HCT116 (cell line): ENCODE results near the gene CDRT15L2. TPM values are rescaled to one million over a fixed set of nuclear protein-coding genes. Genes with fewer than 3 reads are reported as not detected.
"Not testable (repeated sequence)": the region's sequence is repeated elsewhere in the genome, so short reads cannot be mapped to it uniquely, and the experiment has no call there.

Source experiments
- ATAC-seq: fragments of 200-7000 bp; cut with Tn5 transposase; 2 replicates; pipeline ENCODE4 v1.9.1; 2020; ENCODE audit warnings: mild to moderate bottlenecking, moderate library complexity
- BruUV-seq: library from RNA; stranded (reverse); fragments of 400-500 nt; replicated peaks from 2 replicates; lab custom pipeline; 2021; lab: Mats Ljungman, UMichigan
- CTCF ChIA-PET: fragments of 300-600 bp; sonication (Branson Sonifier 250); formaldehyde crosslinking; loops from one replicate; lab custom pipeline; 2021; ENCODE audit warnings: antibody characterized with exemption; lab: Charles Lee
- POLR2A ChIA-PET: fragments of 300-600, 350-600 bp; sonication (Branson Sonifier 250); formaldehyde crosslinking; loops from one replicate; lab custom pipeline; 2021; ENCODE audit warnings: antibody characterized with exemption; lab: Charles Lee
- RAD21 ChIA-PET, 2 experiments: fragments of 300-600 bp; sonication (Branson Sonifier 250); formaldehyde crosslinking; loops; one replicate each; lab custom pipeline; 2023; ENCODE audit warnings: low total read pairs in 2 of 2; ENCODE audit not compliant: uncharacterized antibody in 2 of 2, unreplicated experiment in 2 of 2, low non-redundant PET in 1 of 2; lab: Charles Lee
- DNase-seq: peaks from one replicate; pipeline ENCODE4 v3.0.0-alpha.2; 2010; ENCODE audit warnings: low read depth, low spot score
- H2AFZ ChIP-seq: fragments of 200-600 bp; shearing (Covaris generic), sonication (generic); 2 replicates; pipeline ENCODE4 v1.6.1; 2017; ENCODE audit warnings: low read depth, mixed run types, mixed read lengths, antibody characterized with exemption, low read length; ENCODE audit not compliant: poor library complexity, severe bottlenecking
- H3K27ac ChIP-seq: 2 replicates; pipeline ENCODE4 v1.5.1; 2012; ENCODE audit warnings: low read depth, low read length
- H3K27me3 ChIP-seq: fragments of 200-600 bp; sonication (generic); 2 replicates; pipeline ENCODE4 v1.6.1; 2016; ENCODE audit warnings: mixed run types, low read length, mixed read lengths; ENCODE audit not compliant: insufficient read depth
- H3K36me3 ChIP-seq, 2 experiments: fragments of 200-500 bp in 1 of 2; fragments of 200-600 bp in 1 of 2; sonication (Bioruptor generic) in 1 of 2; sonication (generic) in 1 of 2; 2 replicates each; pipeline versions ENCODE4 v1.5.1 to v1.6.1; 2014 to 2016; ENCODE audit warnings: low read length in 2 of 2, inconsistent platforms in 1 of 2, mixed read lengths in 1 of 2, mixed run types in 1 of 2; ENCODE audit not compliant: insufficient read depth in 2 of 2, control insufficient read depth in 1 of 2
- H3K4me1 ChIP-seq, 2 experiments: fragments of 200-600 bp in 1 of 2; sonication (generic) in 1 of 2; 2 replicates each; pipeline versions ENCODE4 v1.5.1 to v1.6.1; 2012 to 2017; ENCODE audit warnings: low read length in 2 of 2, inconsistent platforms in 1 of 2, mild to moderate bottlenecking in 1 of 2, mixed read lengths in 1 of 2, mixed run types in 1 of 2, moderate library complexity in 1 of 2; ENCODE audit not compliant: insufficient read depth in 2 of 2, control insufficient read depth in 1 of 2
- H3K4me2 ChIP-seq: fragments of 200-600 bp; sonication (generic); 2 replicates; pipeline ENCODE4 v1.6.1; 2017; ENCODE audit warnings: mixed run types, low read length, mixed read lengths
- H3K4me3 ChIP-seq, 2 experiments: fragments of 200-600 bp in 1 of 2; sonication (generic) in 1 of 2; replicated peaks in 1 of 2; 2 replicates each; pipeline ENCODE4 v1.5.1; 2011 to 2016; ENCODE audit warnings: low read length in 2 of 2, control low read depth in 1 of 2, low read depth in 1 of 2, mild to moderate bottlenecking in 1 of 2, mixed read lengths in 1 of 2, mixed run types in 1 of 2
- H3K79me2 ChIP-seq: fragments of 200-600 bp; sonication (generic); 2 replicates; pipeline ENCODE4 v1.6.1; 2017; ENCODE audit warnings: mild to moderate bottlenecking, mixed run types, low read length, moderate library complexity, mixed read lengths; ENCODE audit not compliant: insufficient read depth
- H3K9ac ChIP-seq: fragments of 200-600 bp; sonication (generic); 2 replicates; pipeline ENCODE4 v1.6.1; 2016; ENCODE audit warnings: low read length, mixed read lengths
- H3K9me2 ChIP-seq: fragments of 200-600 bp; sonication (generic), shearing (Covaris generic); 2 replicates; pipeline ENCODE4 v1.6.1; 2017; ENCODE audit warnings: mixed run types, mild to moderate bottlenecking, moderate library complexity; ENCODE audit not compliant: insufficient read depth
- H3K9me3 ChIP-seq, 2 experiments: fragments of 200-500 bp in 1 of 2; fragments of 200-600 bp in 1 of 2; sonication (Bioruptor generic) in 1 of 2; sonication (generic) in 1 of 2; 2 replicates each; pipeline ENCODE4 v1.6.1; 2014 to 2017; ENCODE audit warnings: low read length in 2 of 2, mixed read lengths in 2 of 2, inconsistent platforms in 1 of 2, low read depth in 1 of 2, mild to moderate bottlenecking in 1 of 2, mixed run types in 1 of 2, moderate library complexity in 1 of 2; ENCODE audit not compliant: control insufficient read depth in 1 of 2, insufficient read depth in 1 of 2
- H4K20me1 ChIP-seq: fragments of 200-600 bp; sonication (generic), shearing (Covaris generic); 2 replicates; pipeline ENCODE4 v1.6.1; 2017; ENCODE audit warnings: mixed run types, mild to moderate bottlenecking, moderate library complexity; ENCODE audit not compliant: insufficient read depth
- EZH2 ChIP-seq: fragments of 200-600 bp; sonication (generic); IDR thresholded peaks from 2 replicates; pipeline ENCODE4 v1.6.1; 2017; ENCODE audit warnings: antibody characterized with exemption, mixed run types
- FOSL1 ChIP-seq: IDR thresholded peaks from 2 replicates; pipeline ENCODE4 v1.6.1; 2012; ENCODE audit warnings: low read depth
- SRF ChIP-seq: IDR thresholded peaks from 2 replicates; pipeline ENCODE4 v1.6.1; 2012; ENCODE audit warnings: low read depth
- intact Hi-C: fragments of 100-400 bp; cut with micrococcal nuclease; formaldehyde crosslinking; loops from 2 replicates; pipeline ENCODE4 v1.10.0; 2022
- total RNA-seq: library from RNA; stranded (reverse); gene quantifications from one replicate; pipeline ENCODE4 v1.2.1, GENCODE V29; 2021; ENCODE audit not compliant: unreplicated experiment
- TF ChIP-seq, protein P1 (sequence below), 3 experiments: fragments of 200-600 bp in 1 of 3; sonication (generic) in 1 of 3; IDR thresholded peaks in 2 of 3; conservative IDR thresholded peaks in 1 of 3; 2 replicates each; pipeline ENCODE4 v1.5.1; 2012 to 2017; ENCODE audit warnings: low read depth in 2 of 3, low read length in 2 of 3, antibody characterized with exemption in 1 of 3, borderline replicate concordance in 1 of 3, control low read depth in 1 of 3, mild to moderate bottlenecking in 1 of 3, mixed read lengths in 1 of 3, mixed run types in 1 of 3, moderate library complexity in 1 of 3; ENCODE audit not compliant: insufficient read depth in 1 of 3

The CDRT15L2 gene
- total RNA-seq, 1 experiment from 2014 or later = not detected

DNA sequence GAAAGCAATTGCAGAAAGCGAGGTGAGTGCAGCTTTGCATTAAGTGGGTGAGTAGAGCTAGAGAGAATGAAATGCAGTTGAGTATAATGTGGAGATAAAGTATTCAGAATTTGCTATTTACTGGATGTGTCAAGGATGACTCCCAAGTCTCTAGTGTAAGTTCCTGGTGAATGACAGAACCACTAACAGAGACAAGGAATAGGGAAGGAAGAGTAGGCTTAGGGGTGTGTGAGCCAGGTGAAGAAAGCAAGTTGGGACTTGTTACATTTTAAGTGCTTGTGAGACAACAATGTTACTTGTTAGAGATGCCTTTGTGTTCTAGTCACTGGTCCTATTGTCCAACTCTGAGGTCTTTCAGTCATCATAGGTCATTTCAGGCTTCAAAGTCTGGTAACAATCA lies 26.0 kb downstream of the CDRT15L2 start:
- H4K20me1 ChIP-seq, H3K4me1 ChIP-seq, H3K36me3 ChIP-seq, H3K9me2 ChIP-seq, intact Hi-C loops, H3K27me3 ChIP-seq, CTCF ChIA-PET, H3K4me3 ChIP-seq, H3K79me2 ChIP-seq, BruUV-seq, ATAC-seq, RAD21 ChIA-PET, DNase-seq, POLR2A ChIA-PET, H3K9ac ChIP-seq, H2AFZ ChIP-seq, H3K9me3 ChIP-seq, H3K27ac ChIP-seq, H3K4me2 ChIP-seq: not testable (repeated sequence)

DNA sequence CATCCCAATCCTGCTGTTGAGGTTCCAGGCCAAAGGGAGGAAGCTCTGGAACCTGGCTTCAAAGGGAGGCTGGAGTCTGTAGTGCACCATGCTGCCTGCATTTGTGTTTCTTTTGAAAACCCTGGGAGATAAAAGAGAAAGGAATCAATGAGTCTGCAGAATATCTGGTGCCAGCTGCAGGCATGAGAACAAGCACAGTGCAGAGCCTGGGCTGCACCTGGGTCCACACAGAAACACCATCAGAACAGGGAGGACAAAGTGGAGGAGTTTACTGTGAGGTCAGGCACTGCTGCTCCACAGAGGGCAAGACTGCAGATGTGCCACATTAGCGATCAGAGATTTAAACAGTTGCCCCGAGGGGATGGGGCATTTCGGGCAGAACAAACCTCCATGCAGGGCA lies 30.0 kb downstream of the CDRT15L2 start:
- POLR2A ChIA-PET, H3K79me2 ChIP-seq, DNase-seq, H3K9me3 ChIP-seq, H2AFZ ChIP-seq, H3K4me1 ChIP-seq, H3K27me3 ChIP-seq, intact Hi-C loops, BruUV-seq, H3K4me3 ChIP-seq, H3K4me2 ChIP-seq, H3K9ac ChIP-seq, H3K9me2 ChIP-seq, CTCF ChIA-PET, RAD21 ChIA-PET, H4K20me1 ChIP-seq, H3K27ac ChIP-seq, H3K36me3 ChIP-seq, ATAC-seq: not testable (repeated sequence)

DNA sequence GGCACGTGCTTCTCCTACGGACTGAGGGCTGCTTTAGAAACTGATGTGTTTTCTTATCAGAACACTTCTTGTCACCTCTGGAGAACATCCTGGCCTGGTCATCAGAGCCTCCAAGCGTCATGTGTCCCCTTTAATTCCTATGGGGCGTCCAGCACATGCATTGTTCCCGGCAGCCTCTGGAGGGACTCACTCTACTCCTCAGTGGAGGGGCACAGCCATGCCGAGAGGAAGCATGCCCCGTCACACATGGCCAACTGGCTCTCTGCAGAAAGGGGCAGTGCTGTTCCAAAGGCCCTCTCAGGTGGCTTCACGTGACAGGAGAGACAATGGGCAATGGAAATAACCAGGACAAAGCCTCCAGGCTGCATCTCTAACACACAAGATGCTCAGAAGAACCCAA lies 31.8 kb downstream of the CDRT15L2 start:
- Histone ChIP-seq H2AFZ (no peak overlapping the region), H3K4me1 (no peaks in the 10 kb centered on the region), H3K79me2 (no peaks in the 10 kb centered on the region), H3K27me3 (no peaks in the 10 kb centered on the region), H3K36me3 (no peaks in the 10 kb centered on the region), H3K9me3 (no peaks in the 10 kb centered on the region), H3K27ac (no peak overlapping the region), H3K9ac (no peak overlapping the region), H4K20me1 (no peaks in the 10 kb centered on the region), H3K4me3 (no peak overlapping the region), H3K4me2 (no peak overlapping the region), H3K9me2 (no peaks in the 10 kb centered on the region)
- DNase-seq = no peak
- TF ChIP-seq, protein P1, sequence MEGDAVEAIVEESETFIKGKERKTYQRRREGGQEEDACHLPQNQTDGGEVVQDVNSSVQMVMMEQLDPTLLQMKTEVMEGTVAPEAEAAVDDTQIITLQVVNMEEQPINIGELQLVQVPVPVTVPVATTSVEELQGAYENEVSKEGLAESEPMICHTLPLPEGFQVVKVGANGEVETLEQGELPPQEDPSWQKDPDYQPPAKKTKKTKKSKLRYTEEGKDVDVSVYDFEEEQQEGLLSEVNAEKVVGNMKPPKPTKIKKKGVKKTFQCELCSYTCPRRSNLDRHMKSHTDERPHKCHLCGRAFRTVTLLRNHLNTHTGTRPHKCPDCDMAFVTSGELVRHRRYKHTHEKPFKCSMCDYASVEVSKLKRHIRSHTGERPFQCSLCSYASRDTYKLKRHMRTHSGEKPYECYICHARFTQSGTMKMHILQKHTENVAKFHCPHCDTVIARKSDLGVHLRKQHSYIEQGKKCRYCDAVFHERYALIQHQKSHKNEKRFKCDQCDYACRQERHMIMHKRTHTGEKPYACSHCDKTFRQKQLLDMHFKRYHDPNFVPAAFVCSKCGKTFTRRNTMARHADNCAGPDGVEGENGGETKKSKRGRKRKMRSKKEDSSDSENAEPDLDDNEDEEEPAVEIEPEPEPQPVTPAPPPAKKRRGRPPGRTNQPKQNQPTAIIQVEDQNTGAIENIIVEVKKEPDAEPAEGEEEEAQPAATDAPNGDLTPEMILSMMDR (IDR thresholded peaks at IDR 0.05 in 2 of 3, conservative IDR thresholded peaks at IDR 0.05 in 1 of 3; ENCODE audit: borderline replicate concordance in 1 of 3, insufficient read depth in 1 of 3, low read depth in 2 of 3, low read length in 2 of 3) = no peak
- TF ChIP-seq EZH2 (no peak), FOSL1 (no peak), SRF (no peak)
- peak; percentile 79 for ATAC-seq
- RAD21 ChIA-PET = no interaction called here
- POLR2A ChIA-PET = no interaction called here
- intact Hi-C loops = no loop called here
- CTCF ChIA-PET = no interaction called here
- no TSS peak for BruUV-seq
